ENCODE measurements around the gene ANKIB1. TPM values are rescaled to one million over a fixed set of nuclear protein-coding genes. Genes with fewer than 3 reads are reported as not detected.
"Not testable (repeated sequence)": the region's sequence is repeated elsewhere in the genome, so short reads cannot be mapped to it uniquely, and the experiment has no call there.

Gene ANKIB1
- total and polyA plus RNA-seq, 4 donors: 12.0 to 75.1 (median 44.0) TPM

GRCh38 chr7:92409357-92409756 lies 163.6 kb downstream of the ANKIB1 start:
- Histone ChIP-seq H3K9me3 (ENCODE audit: control insufficient read depth, low read length) (no peaks in the 10 kb centered on the region), H3K27ac (ENCODE audit: low read depth in 1 of 2, low read length in 2 of 2) (no peak overlapping the region), H3K4me1 (ENCODE audit: control insufficient read depth in 1 of 2, insufficient read depth in 2 of 2, low read length in 2 of 2) (no peaks in the 10 kb centered on the region), H3K27me3 (ENCODE audit: control insufficient read depth in 1 of 2, insufficient read depth in 2 of 2, low read length in 1 of 2) (no peaks in the 10 kb centered on the region), H3K4me3 (ENCODE audit: low read length in 2 of 2) (no peak overlapping the region), H3K36me3 (ENCODE audit: control insufficient read depth in 1 of 2, insufficient read depth in 2 of 2, low read length in 1 of 2) (no peaks in the 10 kb centered on the region)
- ATAC-seq (ENCODE audit: low FRiP score) (no peak), DNase-seq (no peak)
- WGBS, 2 donors: 98 to 100% methylated on average over 1 of the region's 1 CpG
- intact Hi-C loops (cut with DNase I): no loop called here

- H3K27ac ChIP-seq (ENCODE audit: low read depth in 1 of 2, low read length in 2 of 2); H3K4me3 ChIP-seq (ENCODE audit: low read length in 2 of 2); DNase-seq; H3K36me3 ChIP-seq (ENCODE audit: control insufficient read depth in 1 of 2, insufficient read depth in 2 of 2, low read length in 1 of 2); H3K4me1 ChIP-seq (ENCODE audit: control insufficient read depth in 1 of 2, insufficient read depth in 2 of 2, low read length in 2 of 2); ATAC-seq (ENCODE audit: low FRiP score); H3K9me3 ChIP-seq (ENCODE audit: control insufficient read depth, low read length); intact Hi-C loops (cut with DNase I); H3K27me3 ChIP-seq (ENCODE audit: control insufficient read depth in 1 of 2, insufficient read depth in 2 of 2, low read length in 1 of 2): not testable (repeated sequence)
- 84 to 96% methylated on average over 5 to 6 of the region's 6 CpGs for WGBS, 2 donors
These were observed 164.4 kb downstream of the ANKIB1 start for GRCh38 chr7:92410162-92410561.

GRCh38 chr7:92412745-92413144 lies 167.0 kb downstream of the ANKIB1 start:
- H3K4me3 ChIP-seq (ENCODE audit: low read length in 2 of 2): no peak overlapping the region
- H3K9me3 ChIP-seq (ENCODE audit: control insufficient read depth, low read length): no peaks in the 10 kb centered on the region
- H3K27me3 ChIP-seq (ENCODE audit: control insufficient read depth in 1 of 2, insufficient read depth in 2 of 2, low read length in 1 of 2): no peaks in the 10 kb centered on the region
- ATAC-seq (ENCODE audit: low FRiP score): no peak
- intact Hi-C loops (cut with DNase I): no loop called here
- H3K4me1 ChIP-seq (ENCODE audit: control insufficient read depth in 1 of 2, insufficient read depth in 2 of 2, low read length in 2 of 2): no peaks in the 10 kb centered on the region
- no peak overlapping the region for H3K27ac ChIP-seq (ENCODE audit: low read depth in 1 of 2, low read length in 2 of 2)
- 68 to 73% methylated on average over 11 of the region's 11 CpGs for WGBS, 2 donors
- DNase-seq: no peak
- H3K36me3 ChIP-seq (ENCODE audit: control insufficient read depth in 1 of 2, insufficient read depth in 2 of 2, low read length in 1 of 2): no peaks in the 10 kb centered on the region

GRCh38 chr7:92413550-92413949 lies 167.8 kb downstream of the ANKIB1 start:
- no peaks in the 10 kb centered on the region for H3K27me3 ChIP-seq (ENCODE audit: control insufficient read depth in 1 of 2, insufficient read depth in 2 of 2, low read length in 1 of 2)
- intact Hi-C loops (cut with DNase I): no loop called here
- no peak overlapping the region for H3K27ac ChIP-seq (ENCODE audit: low read depth in 1 of 2, low read length in 2 of 2)
- no peak for DNase-seq
- ATAC-seq (ENCODE audit: low FRiP score): no peak
- H3K36me3 ChIP-seq (ENCODE audit: control insufficient read depth in 1 of 2, insufficient read depth in 2 of 2, low read length in 1 of 2): no peaks in the 10 kb centered on the region
- WGBS, 2 donors: 45 to 47% methylated on average over 5 of the region's 5 CpGs
- no peaks in the 10 kb centered on the region for H3K4me1 ChIP-seq (ENCODE audit: control insufficient read depth in 1 of 2, insufficient read depth in 2 of 2, low read length in 2 of 2)
- no peak overlapping the region for H3K4me3 ChIP-seq (ENCODE audit: low read length in 2 of 2)
- H3K9me3 ChIP-seq (ENCODE audit: control insufficient read depth, low read length): no peaks in the 10 kb centered on the region

- H3K9me3 ChIP-seq (ENCODE audit: control insufficient read depth, low read length): no peaks in the 10 kb centered on the region
- no peak overlapping the region for H3K27ac ChIP-seq (ENCODE audit: low read depth in 1 of 2, low read length in 2 of 2)
- 70 to 77% methylated on average over 5 of the region's 5 CpGs for WGBS, 2 donors
- intact Hi-C loops (cut with DNase I): no loop called here
- no peak overlapping the region for H3K4me3 ChIP-seq (ENCODE audit: low read length in 2 of 2)
- H3K4me1 ChIP-seq (ENCODE audit: control insufficient read depth in 1 of 2, insufficient read depth in 2 of 2, low read length in 2 of 2): no peaks in the 10 kb centered on the region
- H3K36me3 ChIP-seq (ENCODE audit: control insufficient read depth in 1 of 2, insufficient read depth in 2 of 2, low read length in 1 of 2): no peaks in the 10 kb centered on the region
- ATAC-seq (ENCODE audit: low FRiP score): no peak
- H3K27me3 ChIP-seq (ENCODE audit: control insufficient read depth in 1 of 2, insufficient read depth in 2 of 2, low read length in 1 of 2): no peaks in the 10 kb centered on the region
- DNase-seq: no peak
These were observed 169.5 kb downstream of the ANKIB1 start for GRCh38 chr7:92415225-92415624.

GRCh38 chr7:92417913-92418312 lies 172.1 kb downstream of the ANKIB1 start:
- Histone ChIP-seq H3K9me3 (ENCODE audit: control insufficient read depth, low read length) (no peaks in the 10 kb centered on the region), H3K4me3 (ENCODE audit: low read length in 2 of 2) (no peak overlapping the region), H3K27me3 (ENCODE audit: control insufficient read depth in 1 of 2, insufficient read depth in 2 of 2, low read length in 1 of 2) (no peaks in the 10 kb centered on the region), H3K4me1 (ENCODE audit: control insufficient read depth in 1 of 2, insufficient read depth in 2 of 2, low read length in 2 of 2) (no peaks in the 10 kb centered on the region), H3K27ac (ENCODE audit: low read depth in 1 of 2, low read length in 2 of 2) (no peak overlapping the region), H3K36me3 (ENCODE audit: control insufficient read depth in 1 of 2, insufficient read depth in 2 of 2, low read length in 1 of 2) (no peaks in the 10 kb centered on the region)
- intact Hi-C loops (cut with DNase I): no loop called here
- no peak for ATAC-seq (ENCODE audit: low FRiP score)
- 59 to 64% methylated on average over 5 of the region's 5 CpGs for WGBS, 2 donors
- no peak for DNase-seq

- 57 to 65% methylated on average over 5 of the region's 5 CpGs for WGBS, 2 donors
- H3K36me3 ChIP-seq (ENCODE audit: control insufficient read depth in 1 of 2, insufficient read depth in 2 of 2, low read length in 1 of 2): no peaks in the 10 kb centered on the region
- no peaks in the 10 kb centered on the region for H3K9me3 ChIP-seq (ENCODE audit: control insufficient read depth, low read length)
- no peak for ATAC-seq (ENCODE audit: low FRiP score)
- H3K4me3 ChIP-seq (ENCODE audit: low read length in 2 of 2): no peak overlapping the region
- no peak overlapping the region for H3K27ac ChIP-seq (ENCODE audit: low read depth in 1 of 2, low read length in 2 of 2)
- DNase-seq: no peak
- intact Hi-C loops (cut with DNase I): loop anchor here in 1 of 2 donors (10.0 kb wide), 1 partner anchor 177 kb away; the partner anchor contains the start of genes ANKIB1 and KRIT1
- no peaks in the 10 kb centered on the region for H3K27me3 ChIP-seq (ENCODE audit: control insufficient read depth in 1 of 2, insufficient read depth in 2 of 2, low read length in 1 of 2)
- no peaks in the 10 kb centered on the region for H3K4me1 ChIP-seq (ENCODE audit: control insufficient read depth in 1 of 2, insufficient read depth in 2 of 2, low read length in 2 of 2)
These were observed 176.1 kb downstream of the ANKIB1 start for GRCh38 chr7:92421676-92422435.

- Histone ChIP-seq H3K36me3 (ENCODE audit: control insufficient read depth in 1 of 2, insufficient read depth in 2 of 2, low read length in 1 of 2) (no peaks in the 10 kb centered on the region), H3K4me3 (ENCODE audit: low read length in 2 of 2) (no peak overlapping the region), H3K9me3 (ENCODE audit: control insufficient read depth, low read length) (no peaks in the 10 kb centered on the region), H3K27ac (ENCODE audit: low read depth in 1 of 2, low read length in 2 of 2) (no peak overlapping the region), H3K4me1 (ENCODE audit: control insufficient read depth in 1 of 2, insufficient read depth in 2 of 2, low read length in 2 of 2) (no peaks in the 10 kb centered on the region), H3K27me3 (ENCODE audit: control insufficient read depth in 1 of 2, insufficient read depth in 2 of 2, low read length in 1 of 2) (no peaks in the 10 kb centered on the region)
- ATAC-seq (ENCODE audit: low FRiP score): no peak
- no peak for DNase-seq
- WGBS, 2 donors: 97 to 98% methylated on average over 6 of the region's 6 CpGs
- intact Hi-C loops (cut with DNase I): loop anchor here in 1 of 2 donors (10.0 kb wide), 1 partner anchor 178 kb away; the partner anchor contains the start of genes ANKIB1 and KRIT1
These were observed 177.2 kb downstream of the ANKIB1 start for GRCh38 chr7:92422926-92423325.

- DNase-seq: no peak
- Histone ChIP-seq H3K27ac (ENCODE audit: low read depth in 1 of 2, low read length in 2 of 2) (no peak overlapping the region), H3K4me1 (ENCODE audit: control insufficient read depth in 1 of 2, insufficient read depth in 2 of 2, low read length in 2 of 2) (no peaks in the 10 kb centered on the region), H3K4me3 (ENCODE audit: low read length in 2 of 2) (no peak overlapping the region), H3K36me3 (ENCODE audit: control insufficient read depth in 1 of 2, insufficient read depth in 2 of 2, low read length in 1 of 2) (no peaks in the 10 kb centered on the region), H3K9me3 (ENCODE audit: control insufficient read depth, low read length) (no peaks in the 10 kb centered on the region), H3K27me3 (ENCODE audit: control insufficient read depth in 1 of 2, insufficient read depth in 2 of 2, low read length in 1 of 2) (no peaks in the 10 kb centered on the region)
- 85 to 88% methylated on average over 5 of the region's 5 CpGs for WGBS, 2 donors
- ATAC-seq (ENCODE audit: low FRiP score): no peak
- intact Hi-C loops (cut with DNase I): loop anchor here (2.0 to 10.0 kb wide), 2 partner anchors 23 to 179 kb away; partner anchors contain the start of genes ANKIB1 (in 1 of the 2), GATAD1 (in 1 of the 2) and KRIT1 (in 1 of the 2)
These were observed 177.9 kb downstream of the ANKIB1 start for GRCh38 chr7:92423710-92424131.

Data from aorta (tissue), 5 donors.